ENCODE measurements around the gene CDK6.

- TF ChIP-seq CTCF (IDR thresholded peaks at IDR 0.05 in 4 of 5, conservative IDR thresholded peaks at IDR 0.05 in 1 of 5) (no peak), POLR2A (IDR thresholded peaks at IDR 0.05) (no peak)
Measured at GRCh38 chr7:92725161-92725925, 111.0 kb downstream of the CDK6 start.
